ENCODE results near the gene HSF4.

HSF4 gene

GRCh38 chr16:67216612-67217490, 52.3 kb downstream of the HSF4 start:
- no peak for DNase-seq (ENCODE audit: low spot score)

Small RNA genes lying within 50 kb of the gene (small RNA-seq; reads per million reads assigned to genes)
- gene MIR328: 0.18 to 0.40 reads per million in 2 experiments

Data from SK-N-DZ (cell line).